Activated naive CD8-positive, alpha-beta T cell treated with anti-CD3 and anti-CD28 coated beads, Interleukin-2, amount 10 ng/mL, durations not matched to agents 7 days and 5 days (primary cell): ENCODE data around the gene ZNF627. TPM values are rescaled to one million over a fixed set of nuclear protein-coding genes. Genes with fewer than 3 reads are reported as not detected.
"Not testable (repeated sequence)": the region's sequence is repeated elsewhere in the genome, so short reads cannot be mapped to it uniquely, and the experiment has no call there.

Experiments
- ATAC-seq: fragments of 150-1000 bp; cut with Tn5 transposase; one replicate; pipeline ENCODE4 v1.10.0; 2021; ENCODE audit warnings: low read depth, moderate library complexity
- POLR2A ChIA-PET: fragments of 350-600 bp; sonication (Branson Sonifier 250); formaldehyde crosslinking; loops from one replicate; lab custom pipeline; 2021; ENCODE audit warnings: antibody characterized with exemption; lab: Charles Lee
- DNase-seq: peaks from one replicate; pipeline ENCODE4 v3.0.0; 2021
- H3K27ac Mint-ChIP-seq: one replicate; pipeline ENCODE4 v1.8.0; 2022; ENCODE audit warnings: mild to moderate bottlenecking, mixed read lengths
- H3K27me3 Mint-ChIP-seq: one replicate; pipeline ENCODE4 v1.8.0; 2022; ENCODE audit warnings: mild to moderate bottlenecking, moderate library complexity, mixed read lengths
- H3K36me3 Mint-ChIP-seq: one replicate; pipeline ENCODE4 v1.8.0; 2021; ENCODE audit warnings: mild to moderate bottlenecking, mixed read lengths
- H3K4me1 Mint-ChIP-seq: one replicate; pipeline ENCODE4 v1.8.0; 2021; ENCODE audit warnings: mixed read lengths
- H3K4me3 Mint-ChIP-seq: one replicate; pipeline ENCODE4 v1.8.0; 2022; ENCODE audit warnings: mild to moderate bottlenecking, moderate library complexity, mixed read lengths
- H3K9me3 Mint-ChIP-seq: one replicate; pipeline ENCODE4 v1.8.0; 2021; ENCODE audit warnings: mixed read lengths
- total RNA-seq, 2 experiments: library from RNA; stranded (reverse); gene quantifications; one replicate each; pipeline ENCODE4 v1.2.3, GENCODE V29; 2021

The ZNF627 gene
- total RNA-seq, 2 experiments from 2014 or later, result 9.0 to 9.6 TPM

GRCh38 chr19:11560404-11561051 lies 36.8 kb upstream of the ZNF627 start:
- Mint-ChIP-seq H3K36me3 (peaks cover 1% of the 10 kb centered on the region), H3K27me3 (no peaks in the 10 kb centered on the region), H3K4me3 (peak overlapping the region; percentile 69), H3K9me3 (no peaks in the 10 kb centered on the region), H3K4me1 (peaks cover 29% of the 10 kb centered on the region), H3K27ac (peak overlapping the region; percentile 64)
- DNase-seq (no peak), ATAC-seq (peak; percentile 59)
- POLR2A ChIA-PET, result interaction anchor here (0.9 to 2.7 kb wide), 4 partner anchors 18 to 79 kb away, joined by 3 to 9 read pairs (median 4); no protein-coding TSS in a partner anchor

DNA sequence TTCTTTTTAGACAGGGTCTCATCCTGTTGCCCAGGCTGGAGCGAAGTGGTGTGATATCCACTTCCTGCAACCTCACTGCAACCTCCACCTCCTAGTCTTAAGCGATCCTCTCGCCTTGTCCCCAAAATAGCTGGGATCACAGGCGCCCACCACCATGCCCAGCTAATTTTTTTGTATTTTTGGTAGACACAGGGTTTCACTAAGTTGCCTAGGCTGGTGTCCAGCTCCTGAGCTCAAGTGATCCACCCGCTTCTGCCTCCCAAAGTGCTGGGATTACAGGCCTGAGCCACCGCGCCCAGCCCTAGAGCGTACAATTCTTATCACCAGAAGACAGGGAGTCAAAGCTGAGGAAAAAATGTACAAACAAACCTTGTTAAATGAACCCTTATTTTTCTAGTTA lies 33.8 kb upstream of the ZNF627 start:
- H3K9me3 Mint-ChIP-seq, result no peaks in the 10 kb centered on the region
- DNase-seq (no peak), ATAC-seq (no peak)
- H3K36me3 Mint-ChIP-seq, result peaks cover 2% of the 10 kb centered on the region
- peaks cover 22% of the 10 kb centered on the region for H3K4me1 Mint-ChIP-seq
- H3K27ac Mint-ChIP-seq, result no peak overlapping the region
- no peaks in the 10 kb centered on the region for H3K27me3 Mint-ChIP-seq
- POLR2A ChIA-PET, result interaction anchor here (0.7 to 1.6 kb wide), 3 partner anchors 16 to 107 kb away, joined by 3 to 5 read pairs (median 5); no protein-coding TSS in a partner anchor
- H3K4me3 Mint-ChIP-seq, result no peak overlapping the region

- POLR2A ChIA-PET, result interaction anchor here (0.7 to 1.6 kb wide), 5 partner anchors 15 to 108 kb away, joined by 3 to 5 read pairs (median 3); no protein-coding TSS in a partner anchor
- not testable (repeated sequence) for H3K4me3 Mint-ChIP-seq, H3K9me3 Mint-ChIP-seq, H3K36me3 Mint-ChIP-seq, H3K27ac Mint-ChIP-seq, DNase-seq, H3K27me3 Mint-ChIP-seq, ATAC-seq
- H3K4me1 Mint-ChIP-seq, result peaks cover 24% of the 10 kb centered on the region
These were observed 33.0 kb upstream of the ZNF627 start for GRCh38 chr19:11564082-11564807.

- H3K4me3 Mint-ChIP-seq, DNase-seq, H3K36me3 Mint-ChIP-seq, H3K27ac Mint-ChIP-seq, H3K9me3 Mint-ChIP-seq, H3K27me3 Mint-ChIP-seq, ATAC-seq: not testable (repeated sequence)
- POLR2A ChIA-PET, result interaction anchor here (0.7 kb wide), 1 partner anchor 177 kb away, joined by 3 read pairs; no protein-coding TSS in a partner anchor
- H3K4me1 Mint-ChIP-seq, result peaks cover 19% of the 10 kb centered on the region
These were observed 31.7 kb upstream of the ZNF627 start for GRCh38 chr19:11565649-11565980.

GRCh38 chr19:11566164-11566563 lies 31.1 kb upstream of the ZNF627 start:
- peaks cover 2% of the 10 kb centered on the region for H3K36me3 Mint-ChIP-seq
- POLR2A ChIA-PET, result interaction anchor here (0.7 kb wide), 1 partner anchor 178 kb away, joined by 3 read pairs; no protein-coding TSS in a partner anchor
- ATAC-seq, result no peak
- no peaks in the 10 kb centered on the region for H3K27me3 Mint-ChIP-seq
- H3K27ac Mint-ChIP-seq, result no peak overlapping the region
- H3K4me1 Mint-ChIP-seq, result peaks cover 16% of the 10 kb centered on the region
- no peak for DNase-seq
- no peaks in the 10 kb centered on the region for H3K9me3 Mint-ChIP-seq
- H3K4me3 Mint-ChIP-seq, result no peak overlapping the region

DNA sequence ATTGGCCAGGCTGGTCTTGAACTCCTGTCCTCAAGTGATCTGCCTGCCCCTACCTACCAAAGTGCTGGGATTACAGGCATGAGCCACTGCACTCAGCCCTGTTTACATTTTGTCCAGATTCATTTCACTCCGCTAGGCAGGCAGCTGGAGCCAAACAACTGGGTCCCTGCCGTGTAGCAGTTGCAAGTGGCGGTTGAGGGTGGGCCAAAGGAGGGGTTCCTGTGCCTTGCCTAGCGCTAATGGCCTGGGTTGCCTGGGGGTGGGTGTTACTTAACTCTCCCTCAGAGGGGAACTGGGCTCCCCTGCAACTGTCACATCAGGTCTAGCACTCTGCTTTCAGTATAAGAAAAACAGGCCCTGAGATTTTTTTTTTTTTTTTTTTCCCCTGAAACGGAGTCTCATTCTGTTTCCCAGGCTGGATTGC lies 27.2 kb upstream of the ZNF627 start:
- Mint-ChIP-seq H3K4me1 (peaks cover 17% of the 10 kb centered on the region), H3K9me3 (no peaks in the 10 kb centered on the region), H3K27me3 (no peaks in the 10 kb centered on the region), H3K4me3 (no peak overlapping the region), H3K36me3 (peaks cover 2% of the 10 kb centered on the region), H3K27ac (no peak overlapping the region)
- ATAC-seq (no peak), DNase-seq (no peak)
- POLR2A ChIA-PET, result no interaction called here

- not testable (repeated sequence) for H3K27ac Mint-ChIP-seq, DNase-seq
- POLR2A ChIA-PET, result interaction anchor here (1.3 kb wide), 1 partner anchor 16 kb away, joined by 4 read pairs; no protein-coding TSS in a partner anchor
These were observed 23.9 kb upstream of the ZNF627 start for GRCh38 chr19:11573354-11573753.

GRCh38 chr19:11573763-11574162 lies 23.5 kb upstream of the ZNF627 start:
- not testable (repeated sequence) for H3K36me3 Mint-ChIP-seq, H3K27ac Mint-ChIP-seq, DNase-seq, H3K27me3 Mint-ChIP-seq, H3K4me3 Mint-ChIP-seq, H3K9me3 Mint-ChIP-seq, ATAC-seq
- POLR2A ChIA-PET, result interaction anchor here (1.3 kb wide), 1 partner anchor 15 kb away, joined by 4 read pairs; no protein-coding TSS in a partner anchor
- peaks cover 17% of the 10 kb centered on the region for H3K4me1 Mint-ChIP-seq

More at GRCh38 chr19:11573354-11573753, 23.9 kb upstream of the ZNF627 start:
- not testable (repeated sequence) for ATAC-seq, H3K4me3 Mint-ChIP-seq, H3K27me3 Mint-ChIP-seq, H3K36me3 Mint-ChIP-seq, H3K9me3 Mint-ChIP-seq
- peaks cover 18% of the 10 kb centered on the region for H3K4me1 Mint-ChIP-seq

DNA sequence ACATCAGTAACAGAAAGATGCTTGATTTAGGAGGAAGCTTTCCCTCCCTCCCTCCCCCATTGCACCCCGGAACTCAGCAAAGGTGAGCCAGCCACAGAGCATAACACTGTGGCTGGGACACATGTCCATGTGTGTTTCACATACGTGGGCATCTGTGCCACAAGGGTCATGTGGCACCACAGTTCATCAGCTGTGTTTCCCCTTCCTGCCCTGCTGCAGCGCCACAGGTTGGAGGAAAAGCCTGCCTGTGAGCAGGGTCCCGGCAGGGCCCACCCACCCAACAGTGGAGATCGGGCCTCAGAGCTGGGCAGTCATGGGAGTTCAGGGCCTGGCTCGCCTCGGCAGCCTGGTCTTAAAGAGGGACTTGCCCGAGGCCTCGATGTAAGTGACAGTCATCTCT lies 22.6 kb upstream of the ZNF627 start:
- Mint-ChIP-seq H3K36me3 (peaks cover 3% of the 10 kb centered on the region), H3K27me3 (no peaks in the 10 kb centered on the region), H3K27ac (no peak overlapping the region), H3K9me3 (no peaks in the 10 kb centered on the region), H3K4me1 (peaks cover 18% of the 10 kb centered on the region), H3K4me3 (no peak overlapping the region)
- ATAC-seq (peak; percentile 40), DNase-seq (no peak)
- POLR2A ChIA-PET, result no interaction called here

- Mint-ChIP-seq H3K4me1 (peaks cover 26% of the 10 kb centered on the region), H3K27ac (no peak overlapping the region), H3K4me3 (no peak overlapping the region), H3K9me3 (no peaks in the 10 kb centered on the region), H3K36me3 (peaks cover 3% of the 10 kb centered on the region), H3K27me3 (no peaks in the 10 kb centered on the region)
- POLR2A ChIA-PET, result interaction anchor here (0.8 kb wide), 1 partner anchor 8 kb away, joined by 4 read pairs; no protein-coding TSS in a partner anchor
- no peak for DNase-seq
- no peak for ATAC-seq
These were observed 21.1 kb upstream of the ZNF627 start for GRCh38 chr19:11576227-11576626.

DNA sequence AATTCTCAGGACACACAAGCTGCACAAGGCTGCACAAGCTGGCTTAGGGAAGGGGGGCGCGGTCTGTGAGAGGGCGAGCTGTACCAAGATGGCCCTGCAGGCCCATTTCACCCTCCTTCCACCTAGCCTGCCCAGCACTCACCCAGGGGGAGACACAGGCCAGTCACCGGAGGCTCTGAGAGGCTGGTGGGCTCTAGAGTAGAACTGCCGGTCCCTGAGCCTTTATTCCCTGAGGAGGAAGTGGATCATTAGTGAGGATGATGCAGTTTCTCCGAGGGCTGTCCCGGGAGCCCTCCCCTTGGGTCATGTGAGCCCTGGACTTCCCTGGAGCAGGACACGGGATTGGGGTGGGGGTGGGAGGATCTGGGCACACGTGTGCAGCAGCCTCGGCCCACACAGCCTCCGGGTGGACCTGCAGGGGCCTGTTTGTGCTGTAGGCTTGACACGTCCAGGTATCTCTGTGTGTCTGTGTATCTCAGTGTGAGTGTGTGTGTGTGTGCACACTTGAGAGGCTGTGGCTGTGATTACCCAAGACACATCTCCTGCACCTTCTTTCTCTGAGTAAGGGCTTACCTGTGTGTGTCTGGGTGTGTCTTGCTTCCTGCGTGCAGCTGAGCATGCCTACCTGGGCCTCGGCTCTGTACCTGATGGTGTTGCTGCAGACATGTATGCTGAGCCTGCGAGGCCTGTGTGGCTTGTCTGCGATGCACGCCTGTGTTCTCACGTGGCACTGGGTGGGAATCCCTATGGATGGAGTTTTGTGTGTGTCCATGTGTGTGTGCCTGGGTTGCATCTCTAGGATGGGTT lies 19.6 kb upstream of the ZNF627 start, which contains the start of gene ACP5:
ACP5 (minus strand) TSS at position 195 of the 807 bp plus-strand sequence. CDS start 328 bp downstream, outside the sequence.
- Mint-ChIP-seq H3K4me1 (peaks cover 31% of the 10 kb centered on the region), H3K27me3 (no peaks in the 10 kb centered on the region)

DNA sequence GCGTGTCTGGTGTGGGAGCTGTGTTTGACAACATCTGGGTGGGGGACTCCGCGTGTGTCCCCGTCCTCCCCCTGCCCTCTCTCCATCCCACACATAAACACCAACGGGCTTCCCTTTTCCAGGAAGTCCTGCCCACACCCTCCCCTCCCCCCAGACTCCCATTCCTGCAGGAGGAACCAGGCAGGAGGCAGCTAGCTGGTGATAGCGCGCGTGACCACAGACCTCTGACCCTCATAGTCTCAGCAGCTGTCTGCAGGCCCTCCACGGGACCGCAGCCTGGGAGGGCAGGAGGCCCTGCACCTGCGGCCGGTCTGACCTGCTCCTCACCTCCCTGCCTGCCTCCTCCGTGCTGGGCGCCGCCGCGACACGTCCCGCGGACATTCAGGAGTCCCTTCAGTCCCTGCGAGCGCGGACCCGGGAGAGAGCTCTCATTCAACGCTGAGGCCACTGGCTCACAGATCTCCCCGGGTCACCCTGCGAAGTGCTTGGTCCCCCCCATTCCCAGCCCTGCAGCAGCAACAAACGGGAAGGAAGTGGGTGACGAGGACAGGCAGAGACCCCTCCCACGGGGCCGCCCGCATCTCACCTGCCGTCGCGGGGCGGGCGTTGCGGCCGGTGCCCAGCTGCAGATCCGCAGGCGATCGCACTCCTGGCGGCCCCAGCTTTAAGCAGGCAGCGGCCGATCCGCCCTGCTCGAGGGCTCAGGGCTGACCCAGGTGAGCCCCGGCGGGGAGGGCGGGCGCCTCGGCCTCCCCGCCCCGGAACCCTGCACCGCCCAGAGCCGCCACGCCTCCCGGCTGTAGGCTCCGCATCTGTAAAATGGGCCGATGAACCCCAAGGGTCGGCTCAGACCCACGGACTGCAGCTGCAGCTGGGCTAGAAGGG lies 18.8 kb upstream of the ZNF627 start:
- Mint-ChIP-seq H3K9me3 (no peaks in the 10 kb centered on the region), H3K4me1 (peaks cover 31% of the 10 kb centered on the region), H3K27me3 (no peaks in the 10 kb centered on the region), H3K36me3 (peaks cover 3% of the 10 kb centered on the region), H3K27ac (peak overlapping the region; percentile 36), H3K4me3 (peak overlapping the region; percentile 83)
- POLR2A ChIA-PET, result interaction anchor here (0.5 to 1.6 kb wide), 9 partner anchors 10 to 1306 kb away, joined by 3 to 9 read pairs (median 5); partner anchors contain the start of genes ELOF1 and SWSAP1
- DNase-seq (peak; percentile 63), ATAC-seq (peak; percentile 34)

More for the DNA sequence above, 19.6 kb upstream of the ZNF627 start, which contains the start of gene ACP5:
- Mint-ChIP-seq H3K27ac (peak within 1 kb of the TSS; percentile 36), H3K9me3 (no peaks in the 10 kb centered on the region), H3K36me3 (peaks cover 3% of the 10 kb centered on the region), H3K4me3 (peak within 1 kb of the TSS; percentile 60)
- DNase-seq, result no peak
- ATAC-seq, result no peak
- POLR2A ChIA-PET, result interaction anchor here (0.5 to 1.6 kb wide), 5 partner anchors 16 to 1305 kb away, joined by 3 to 9 read pairs (median 7); partner anchors contain the start of gene ELOF1
